Epithelial cell of umbilical artery (primary cell): Measurements from ENCODE around the gene MYH2. TPM values are rescaled to one million over a fixed set of nuclear protein-coding genes. Genes with fewer than 3 reads are reported as not detected.

Experiments
- total RNA-seq: library from RNA; depleted of rRNA; stranded (reverse); fragments of >200 nt; gene quantifications from 2 replicates; pipeline ENCODE4 v1.2.3, GENCODE V29; 2014

MYH2 gene
- total RNA-seq: not detected in 2 replicates

GRCh38 chr17:10549096-10549842 lies at the start of gene MYH2:
Gene MYH2, minus strand, starts transcription at chr17:10549658. Its CDS starts 1,738 bp downstream, at chr17:10547920.

GRCh38 chr17:10518271-10519037 lies 31.0 kb downstream of the MYH2 start, which contains the start of gene MYH1:
Gene MYH1, minus strand, starts transcription at chr17:10518542. Its CDS starts 1,900 bp downstream, at chr17:10516642.

Other genes with a start within 250 kb of the MYH2 start
- gene MYH13, start 176.7 kb downstream of the MYH2 start, total RNA-seq: not detected in 2 replicates
- not detected in 2 replicates for gene MYH8, start 127.7 kb downstream of the MYH2 start, total RNA-seq
- gene MYH4, start 80.1 kb downstream of the MYH2 start, total RNA-seq: not detected in 2 replicates
- not detected in 2 replicates for gene MYH1, start 31.1 kb downstream of the MYH2 start, total RNA-seq
- gene MYH3, start 107.7 kb upstream of the MYH2 start, total RNA-seq: under 0.01 and 0.76 TPM in 2 replicates
- 22.4 and 30.7 TPM in 2 replicates for gene SCO1, start 147.9 kb upstream of the MYH2 start, total RNA-seq
- gene ADPRM, start 147.9 kb upstream of the MYH2 start, total RNA-seq: 12.2 and 15.3 TPM in 2 replicates
- gene TMEM220, start 180.4 kb upstream of the MYH2 start, total RNA-seq: 0.46 and 2.6 TPM in 2 replicates